B cell (primary cell): Measurements from ENCODE around the gene UMAD1.

Source experiments
- EZH2 ChIP-seq: IDR thresholded peaks from 2 replicates; pipeline ENCODE4 v1.6.1; 2012; ENCODE audit warnings: borderline replicate concordance, low read depth, mild to moderate bottlenecking, moderate library complexity, low read length; ENCODE audit not compliant: insufficient read depth, poor library complexity, severe bottlenecking
- TF ChIP-seq, protein P1 (sequence below): fragments of 200-600 bp; IDR thresholded peaks from one replicate; pipeline ENCODE4 v1.8.0; 2022; ENCODE audit warnings: antibody characterized with exemption, mild to moderate bottlenecking

DNA sequence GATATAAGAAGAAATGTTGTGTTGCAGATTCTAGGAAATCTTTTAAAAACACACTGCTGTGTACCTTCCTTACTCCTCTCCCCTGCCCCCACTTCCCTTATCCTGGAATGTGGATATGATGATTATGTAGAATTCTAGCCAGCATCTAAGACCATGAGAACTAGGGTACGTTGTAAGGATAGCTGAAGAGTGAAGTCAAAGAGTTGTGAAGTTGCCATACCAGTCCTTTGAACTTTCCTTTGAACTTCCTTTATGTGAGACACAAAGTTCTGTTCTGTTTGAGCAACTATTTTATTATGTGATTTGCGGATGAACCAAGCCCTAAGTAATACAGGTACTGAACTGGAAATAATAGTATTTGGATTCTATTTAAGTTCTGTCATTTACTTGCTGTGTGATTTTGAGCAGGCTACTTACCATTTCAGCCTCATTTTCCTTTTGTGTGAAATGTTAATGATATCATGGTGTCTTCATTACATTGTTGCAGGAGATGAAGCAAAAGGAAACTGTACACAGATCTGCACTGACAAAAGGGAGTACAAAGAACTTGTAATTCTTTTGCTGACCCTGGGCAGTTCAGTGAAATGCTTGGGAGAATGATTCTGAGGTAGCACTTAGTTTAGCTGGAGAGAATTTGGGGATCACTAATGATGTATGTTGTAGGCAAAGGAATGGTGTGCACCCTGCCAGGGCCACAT is 46.4 kb downstream of the UMAD1 start:
- TF ChIP-seq, protein P1, sequence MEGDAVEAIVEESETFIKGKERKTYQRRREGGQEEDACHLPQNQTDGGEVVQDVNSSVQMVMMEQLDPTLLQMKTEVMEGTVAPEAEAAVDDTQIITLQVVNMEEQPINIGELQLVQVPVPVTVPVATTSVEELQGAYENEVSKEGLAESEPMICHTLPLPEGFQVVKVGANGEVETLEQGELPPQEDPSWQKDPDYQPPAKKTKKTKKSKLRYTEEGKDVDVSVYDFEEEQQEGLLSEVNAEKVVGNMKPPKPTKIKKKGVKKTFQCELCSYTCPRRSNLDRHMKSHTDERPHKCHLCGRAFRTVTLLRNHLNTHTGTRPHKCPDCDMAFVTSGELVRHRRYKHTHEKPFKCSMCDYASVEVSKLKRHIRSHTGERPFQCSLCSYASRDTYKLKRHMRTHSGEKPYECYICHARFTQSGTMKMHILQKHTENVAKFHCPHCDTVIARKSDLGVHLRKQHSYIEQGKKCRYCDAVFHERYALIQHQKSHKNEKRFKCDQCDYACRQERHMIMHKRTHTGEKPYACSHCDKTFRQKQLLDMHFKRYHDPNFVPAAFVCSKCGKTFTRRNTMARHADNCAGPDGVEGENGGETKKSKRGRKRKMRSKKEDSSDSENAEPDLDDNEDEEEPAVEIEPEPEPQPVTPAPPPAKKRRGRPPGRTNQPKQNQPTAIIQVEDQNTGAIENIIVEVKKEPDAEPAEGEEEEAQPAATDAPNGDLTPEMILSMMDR: no peak
- no peak for TF ChIP-seq EZH2
